HG02759 (cell line): ENCODE data around the gene TNIP3.

Experiments used
- ATAC-seq: cut with Tn5 transposase; IDR thresholded peaks from one replicate; pipeline ENCODE4 v1.9.1; 2021; ENCODE audit warnings: mild to moderate bottlenecking, moderate library complexity; ENCODE audit not compliant: unreplicated experiment

TNIP3 gene

GRCh38 chr4:121139533-121140222 is 24.4 kb downstream of the TNIP3 start:
- peak; percentile 63 for ATAC-seq

DNA sequence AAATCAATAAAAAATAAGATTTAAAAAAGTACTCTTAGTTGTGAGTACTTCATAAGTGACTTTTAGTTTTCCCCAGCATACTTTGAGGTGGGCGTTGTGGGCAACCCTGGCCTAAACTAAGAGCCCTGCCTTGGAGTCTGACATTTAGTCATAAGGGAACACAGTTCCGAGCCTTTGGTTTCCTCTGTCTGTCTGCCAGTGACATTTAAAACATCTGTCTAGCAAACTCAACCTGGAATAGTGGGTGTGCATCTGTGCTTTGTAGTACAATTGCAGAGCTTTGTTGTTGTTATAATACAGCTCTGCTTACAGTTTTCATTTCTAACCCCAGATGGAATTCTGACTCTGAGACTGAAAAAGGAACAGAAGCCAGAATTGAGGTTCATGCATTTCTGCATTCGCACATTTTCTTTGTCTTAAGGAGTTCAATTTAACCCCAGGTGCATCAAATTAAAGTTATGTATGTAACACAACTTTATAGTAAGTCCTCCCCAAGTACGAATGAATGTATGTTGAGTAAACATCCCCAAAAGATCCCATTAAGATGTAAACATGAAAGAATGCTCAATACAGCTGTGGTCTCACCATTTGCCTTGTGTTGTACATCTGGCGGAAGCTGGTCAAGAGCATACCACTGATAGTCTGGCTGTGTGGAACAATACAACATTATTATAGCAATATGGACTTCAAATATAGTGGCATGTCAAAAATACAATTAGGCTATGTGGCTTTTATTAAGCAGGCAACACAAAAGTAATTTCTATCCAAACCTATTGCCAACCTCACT is 25.9 kb downstream of the TNIP3 start:
- ATAC-seq = peak; percentile 42

DNA sequence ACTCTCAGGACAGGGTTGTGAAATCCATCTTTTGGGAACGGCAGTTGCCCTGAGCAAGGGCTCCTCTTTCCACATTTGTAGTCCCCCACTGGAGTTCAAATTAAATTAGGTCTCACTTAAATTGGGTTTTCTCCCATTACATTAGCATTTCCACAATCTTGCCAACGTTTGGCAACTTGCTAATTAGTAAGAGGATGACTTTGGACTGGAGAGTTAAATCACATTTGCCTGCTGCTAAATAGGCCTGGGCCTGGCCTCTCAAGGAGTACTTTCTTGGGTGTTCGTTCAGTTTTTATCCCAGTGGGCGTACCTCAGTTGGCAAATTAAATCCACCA is 33.8 kb downstream of the TNIP3 start:
- ATAC-seq = no peak

DNA sequence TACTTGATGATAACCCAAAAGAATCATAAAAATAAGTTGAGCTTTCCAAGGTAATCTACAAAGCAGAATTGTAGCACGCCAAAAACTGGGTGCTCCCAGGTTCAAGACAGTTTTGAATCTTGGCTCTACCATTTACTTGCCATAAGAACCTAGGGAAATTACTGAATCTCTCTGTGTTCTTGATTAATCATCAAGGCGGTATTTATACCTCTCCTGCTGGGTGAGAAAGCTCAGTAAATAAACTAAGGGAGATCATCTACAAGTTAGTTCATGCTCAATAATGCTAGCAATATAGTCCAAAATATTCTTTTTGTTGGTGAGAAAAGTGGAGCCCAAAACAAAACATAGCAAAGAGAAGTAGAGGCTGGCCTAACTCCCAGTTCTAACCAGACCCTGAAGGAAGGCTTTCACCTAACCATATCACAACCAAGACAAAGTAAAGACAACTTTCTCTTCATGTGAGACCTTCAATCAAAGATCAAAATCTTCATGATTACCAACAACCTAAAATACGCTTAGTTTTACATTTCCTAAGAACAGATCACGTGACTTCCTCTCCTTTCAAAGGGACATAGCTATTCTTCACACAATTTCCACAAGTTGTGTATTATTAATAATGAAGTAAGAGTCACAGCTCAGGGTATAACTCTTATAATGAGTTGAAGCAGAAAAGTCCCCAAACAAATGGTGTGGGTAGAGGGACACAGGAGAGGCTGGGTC is 34.4 kb downstream of the TNIP3 start:
- ATAC-seq = no peak

- ATAC-seq = no peak
These were observed 37.0 kb downstream of the TNIP3 start for GRCh38 chr4:121127100-121127499.

DNA sequence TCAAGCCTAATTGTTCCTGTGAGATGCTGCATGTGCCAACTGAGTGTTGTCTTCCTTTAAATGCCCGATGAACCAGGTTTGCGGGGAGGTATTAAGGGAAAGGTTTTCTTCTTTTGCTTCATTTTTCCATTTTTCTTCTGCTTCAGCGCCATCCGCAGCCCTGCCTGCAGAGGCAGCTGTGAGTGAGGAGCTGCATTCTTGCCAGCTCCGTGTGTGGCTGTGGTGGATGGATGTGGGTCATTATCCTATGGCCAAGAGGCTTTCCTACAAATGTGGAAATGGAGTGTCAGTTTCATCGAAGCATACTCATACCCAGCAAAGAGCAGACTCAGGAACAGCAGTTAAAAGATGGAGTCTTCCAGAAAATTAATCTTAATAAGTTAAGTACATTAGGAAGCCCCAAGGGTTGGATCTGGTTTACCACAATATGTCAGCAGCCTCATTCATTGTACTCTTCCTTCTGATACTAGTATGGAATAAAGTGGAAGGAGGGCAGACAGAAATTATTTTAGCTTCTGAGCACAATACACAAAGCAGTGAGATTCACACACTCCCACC is 37.6 kb downstream of the TNIP3 start:
- no peak for ATAC-seq

GRCh38 chr4:121125498-121125885 is 38.6 kb downstream of the TNIP3 start:
- no peak for ATAC-seq

DNA sequence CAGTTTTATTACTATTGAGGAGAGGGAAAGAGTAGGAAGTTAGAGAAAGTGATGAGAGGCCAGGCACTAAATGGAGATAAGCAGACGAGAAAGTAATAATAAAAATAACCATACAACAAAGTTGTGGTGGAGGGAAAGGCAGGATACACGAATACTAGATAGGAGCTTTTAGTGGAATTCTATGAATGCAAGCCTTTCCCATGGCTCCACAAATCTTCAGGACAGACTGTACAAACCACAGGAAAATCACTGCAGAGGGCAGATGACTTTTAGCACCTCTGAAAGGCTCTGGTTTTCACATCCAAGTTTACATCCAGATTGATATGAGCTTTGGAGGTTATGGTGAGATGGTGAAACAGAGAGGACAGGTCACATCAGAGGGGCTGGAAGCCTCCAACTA is 41.5 kb downstream of the TNIP3 start:
- no peak for ATAC-seq

GRCh38 chr4:121119715-121120114 is 44.4 kb downstream of the TNIP3 start:
- ATAC-seq = no peak

DNA sequence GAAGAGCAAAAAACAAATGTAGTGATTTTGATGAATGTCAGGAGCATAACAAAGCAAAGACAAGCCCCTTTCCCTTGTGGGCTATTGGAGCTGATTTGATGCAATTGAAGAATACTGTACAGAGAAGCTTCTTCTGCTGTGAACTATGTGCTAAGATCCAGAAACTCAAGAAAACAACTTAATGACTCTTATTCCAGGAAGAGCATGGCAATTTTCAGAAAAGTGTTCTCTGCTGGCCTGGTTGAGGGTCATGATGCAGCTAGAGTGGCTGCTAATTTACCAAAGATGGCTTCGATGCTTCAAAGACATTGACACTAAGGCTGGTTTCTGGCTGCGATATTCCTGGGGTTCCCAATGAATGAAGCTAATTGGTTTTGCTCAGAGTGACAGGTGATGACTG is 45.8 kb downstream of the TNIP3 start:
- no peak for ATAC-seq

DNA sequence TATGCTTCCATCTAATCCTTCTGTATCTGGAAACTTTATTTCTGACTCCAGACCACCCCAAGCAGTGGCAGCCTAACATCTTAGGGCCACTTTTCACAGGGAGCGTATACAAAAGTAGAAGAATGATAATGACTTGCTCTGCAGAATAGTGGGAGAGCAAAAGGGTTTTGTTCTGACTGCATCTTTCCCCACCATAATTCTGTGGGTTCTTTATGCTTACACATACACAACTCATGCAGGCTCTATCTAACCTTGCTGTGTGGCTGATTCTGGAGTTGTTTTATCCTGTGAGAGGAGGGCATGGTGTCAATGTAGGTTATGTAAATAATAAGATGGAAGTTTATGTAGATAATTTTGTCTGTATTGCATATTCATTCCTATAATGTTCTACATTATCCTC is 49.4 kb downstream of the TNIP3 start:
- no peak for ATAC-seq

- no peak for ATAC-seq
These were observed 51.6 kb downstream of the TNIP3 start for GRCh38 chr4:121112530-121112929.

DNA sequence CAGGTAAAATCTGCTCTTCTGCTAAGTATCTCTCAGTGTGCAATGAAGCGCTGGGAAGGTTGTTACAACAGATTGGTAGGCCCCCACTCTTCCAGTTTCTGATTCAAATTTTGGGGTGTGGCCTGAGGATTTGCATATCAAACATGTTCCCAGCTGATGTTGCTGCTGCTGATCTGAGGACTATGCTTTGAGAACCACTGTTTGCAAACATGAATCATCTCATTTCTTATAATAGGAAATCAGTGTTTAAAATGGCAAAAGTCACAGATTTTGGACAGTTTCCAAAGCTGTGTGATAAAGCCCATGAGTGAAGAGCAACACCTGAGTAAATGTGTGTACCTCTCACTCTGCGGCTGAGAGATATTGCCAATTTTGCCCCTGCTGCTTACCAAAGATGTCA is 55.6 kb downstream of the TNIP3 start:
- no peak for ATAC-seq

GRCh38 chr4:121107507-121107906 is 56.6 kb downstream of the TNIP3 start:
- ATAC-seq = no peak

GRCh38 chr4:121100093-121100775 is 63.9 kb downstream of the TNIP3 start:
- no peak for ATAC-seq

GRCh38 chr4:121098266-121098665 is 65.9 kb downstream of the TNIP3 start:
- no peak for ATAC-seq

DNA sequence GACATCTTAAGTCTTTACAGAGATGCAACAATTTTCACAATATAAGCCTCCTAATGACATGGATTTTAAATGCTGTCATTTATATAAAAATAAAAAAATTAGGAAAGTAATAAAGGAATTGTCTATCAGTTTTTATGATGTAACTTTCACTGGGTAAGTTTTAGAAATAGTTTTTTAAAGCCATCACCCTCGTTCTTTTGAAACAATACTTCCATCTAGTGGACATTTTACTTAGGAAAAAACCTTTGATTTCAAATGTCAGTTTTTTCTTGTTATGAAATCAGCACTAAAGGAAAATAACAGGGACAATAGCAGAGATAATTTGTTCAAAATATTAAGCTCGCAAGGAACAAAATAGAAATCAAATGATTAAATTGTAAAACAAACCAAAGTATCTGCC is 67.5 kb downstream of the TNIP3 start:
- no peak for ATAC-seq

- no peak for ATAC-seq
These were observed 67.9 kb downstream of the TNIP3 start for GRCh38 chr4:121096191-121096590.

DNA sequence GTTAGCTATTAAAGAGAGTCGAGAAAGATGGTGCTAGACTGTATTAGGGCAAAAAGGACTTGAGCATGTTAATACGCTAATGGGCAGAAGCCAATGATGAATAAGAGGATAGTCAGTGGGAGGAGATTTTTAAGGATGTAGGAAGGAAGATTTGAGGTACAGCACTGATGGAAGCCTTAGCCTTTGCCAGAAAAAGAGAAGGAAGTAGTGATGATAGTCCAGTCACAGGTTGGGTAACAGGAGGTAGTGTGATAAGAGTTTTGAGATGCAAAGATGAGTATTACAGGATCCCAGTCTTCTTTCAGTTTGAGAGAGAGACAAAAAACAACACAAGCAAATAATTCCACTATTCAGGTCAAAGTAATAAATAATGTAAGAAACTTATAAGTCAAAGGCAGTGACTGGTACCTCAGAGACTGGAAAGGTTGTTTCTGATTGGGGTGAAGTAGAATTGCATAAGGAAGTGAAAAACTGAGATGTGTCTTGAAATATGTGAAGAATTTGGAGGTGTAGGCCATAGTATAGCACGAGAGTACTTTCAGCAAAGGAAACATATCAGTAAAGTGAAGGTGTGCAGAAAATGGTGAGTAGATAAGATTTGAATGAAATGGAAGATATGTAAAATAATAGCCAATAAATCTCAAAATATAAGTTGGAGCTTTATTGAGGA is 69.7 kb downstream of the TNIP3 start:
- no peak for ATAC-seq

DNA sequence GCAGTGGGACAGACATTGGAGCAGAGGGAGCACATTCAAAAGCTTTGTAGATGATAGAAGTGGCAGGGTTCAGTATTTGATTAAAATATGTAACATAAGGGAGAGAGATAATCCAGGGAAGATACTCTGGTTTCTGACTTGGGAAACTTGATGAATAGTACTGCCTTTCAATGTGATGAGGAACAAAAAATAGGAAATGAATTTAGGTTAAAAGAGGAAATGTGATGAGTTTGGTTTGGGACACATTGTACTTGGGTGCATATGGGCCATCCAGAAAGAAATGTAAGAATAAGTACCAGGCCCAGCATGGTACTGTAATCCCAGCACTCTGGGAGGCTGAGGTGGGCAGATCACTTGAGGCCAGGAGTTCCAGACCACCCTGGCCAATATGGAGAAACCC is 70.9 kb downstream of the TNIP3 start:
- no peak for ATAC-seq

DNA sequence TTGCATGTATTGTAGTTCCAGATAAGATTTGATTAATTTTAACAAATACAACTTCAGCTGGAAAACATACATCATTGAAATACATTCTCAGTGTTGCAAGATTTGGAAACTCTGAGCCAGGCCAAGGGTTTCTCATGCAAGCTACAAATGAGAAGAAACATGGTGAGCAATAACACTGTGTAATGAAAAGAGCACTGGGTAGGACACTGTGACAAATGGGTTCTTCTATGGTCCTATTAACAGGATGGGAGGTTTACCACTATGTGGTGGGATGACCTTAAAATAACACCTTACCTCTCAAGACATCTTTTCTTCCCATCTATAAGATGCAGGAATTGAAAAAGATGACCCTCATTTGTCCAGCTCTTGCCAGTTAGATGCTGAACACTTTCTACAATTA is 72.2 kb downstream of the TNIP3 start:
- no peak for ATAC-seq
